Spleen (tissue), 7 donors: ENCODE measurements around the gene PACS2.

Source experiments
- POLR2A ChIP-seq, 3 donors: fragments of 450-650 bp; IDR thresholded peaks; one replicate each; pipeline ENCODE4 v1.5.1; 2017; ENCODE audit warnings: antibody characterized with exemption in 3 of 3, mild to moderate bottlenecking in 1 of 3
- POLR2AphosphoS5 ChIP-seq, 3 donors: sonication (generic); formaldehyde crosslinking; IDR thresholded peaks; one replicate each; pipeline ENCODE4 v1.5.1; 2017; ENCODE audit warnings: antibody characterized with exemption in 3 of 3
- TF ChIP-seq, protein P1 (sequence below), 11 experiments: fragments of 200-600 bp in 7 of 11; fragments of 450-650 bp in 4 of 11; sonication (generic) in 4 of 11; IDR thresholded peaks in 8 of 11; conservative IDR thresholded peaks in 3 of 11; 1 replicate in 7 of 11; 2 replicates in 4 of 11; pipeline versions ENCODE4 v1.4.0 to v1.8.0; 2016 to 2021; ENCODE audit warnings: antibody characterized with exemption in 11 of 11, inconsistent platforms in 4 of 11, mild to moderate bottlenecking in 1 of 11
- donor health status: DM: no; HTN: no; CAD: no; lungs with moderate emphysema.
- donor health status: DM: no; HTN: no; CAD: no.
- donor health status: DM: no; HTN: no; CAD: no.

DNA sequence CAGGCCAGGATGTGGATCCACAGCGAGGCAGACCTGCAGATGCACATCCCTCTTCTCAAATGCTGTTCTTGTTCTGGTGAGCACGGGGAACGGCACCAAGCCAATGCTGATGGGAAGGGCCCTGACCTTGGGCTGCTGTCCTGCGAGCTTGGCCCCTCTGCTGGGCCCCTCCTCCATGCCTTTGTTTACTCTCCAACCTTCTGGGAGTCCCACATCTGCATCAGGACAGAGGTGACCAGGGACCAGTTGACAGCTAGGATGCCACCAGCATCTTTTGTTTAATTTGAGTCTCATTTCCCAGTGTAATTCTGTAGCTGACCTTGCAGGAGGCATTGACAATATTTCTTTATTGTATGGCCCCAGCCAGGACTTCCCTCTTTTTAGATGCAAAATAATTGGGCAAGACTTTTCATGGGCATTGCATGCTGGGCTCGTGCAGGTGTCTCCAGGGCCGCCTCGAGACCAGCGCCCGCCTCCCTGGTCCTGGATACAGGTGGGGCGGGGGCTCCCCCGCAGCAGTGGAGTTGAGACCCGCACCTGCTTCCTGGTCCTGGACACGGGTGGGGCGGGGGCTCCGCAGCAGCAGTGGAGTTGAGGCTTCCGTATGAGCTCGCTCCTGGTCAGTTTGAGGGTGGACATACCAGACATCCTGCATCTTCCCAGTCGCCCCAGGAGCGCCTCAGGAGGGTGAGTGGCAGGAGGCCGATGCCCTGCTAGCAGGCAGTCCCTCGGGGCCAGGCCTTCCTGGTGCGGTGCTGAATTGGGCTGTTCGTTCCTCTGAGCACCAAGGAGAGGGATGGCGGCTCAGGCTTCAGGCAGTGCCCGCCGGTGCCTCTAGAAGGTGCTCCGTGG lies 11.4 kb downstream of the PACS2 start:
- TF ChIP-seq, protein P1, sequence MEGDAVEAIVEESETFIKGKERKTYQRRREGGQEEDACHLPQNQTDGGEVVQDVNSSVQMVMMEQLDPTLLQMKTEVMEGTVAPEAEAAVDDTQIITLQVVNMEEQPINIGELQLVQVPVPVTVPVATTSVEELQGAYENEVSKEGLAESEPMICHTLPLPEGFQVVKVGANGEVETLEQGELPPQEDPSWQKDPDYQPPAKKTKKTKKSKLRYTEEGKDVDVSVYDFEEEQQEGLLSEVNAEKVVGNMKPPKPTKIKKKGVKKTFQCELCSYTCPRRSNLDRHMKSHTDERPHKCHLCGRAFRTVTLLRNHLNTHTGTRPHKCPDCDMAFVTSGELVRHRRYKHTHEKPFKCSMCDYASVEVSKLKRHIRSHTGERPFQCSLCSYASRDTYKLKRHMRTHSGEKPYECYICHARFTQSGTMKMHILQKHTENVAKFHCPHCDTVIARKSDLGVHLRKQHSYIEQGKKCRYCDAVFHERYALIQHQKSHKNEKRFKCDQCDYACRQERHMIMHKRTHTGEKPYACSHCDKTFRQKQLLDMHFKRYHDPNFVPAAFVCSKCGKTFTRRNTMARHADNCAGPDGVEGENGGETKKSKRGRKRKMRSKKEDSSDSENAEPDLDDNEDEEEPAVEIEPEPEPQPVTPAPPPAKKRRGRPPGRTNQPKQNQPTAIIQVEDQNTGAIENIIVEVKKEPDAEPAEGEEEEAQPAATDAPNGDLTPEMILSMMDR (IDR thresholded peaks at IDR 0.05 in 8 of 11, conservative IDR thresholded peaks at IDR 0.05 in 3 of 11): no peak
- TF ChIP-seq POLR2A (IDR thresholded peaks at IDR 0.05): no peak
- no peak for TF ChIP-seq POLR2AphosphoS5 (IDR thresholded peaks at IDR 0.05)
